ENCODE results near the gene JAKMIP1. TPM values are rescaled to one million over a fixed set of nuclear protein-coding genes. Genes with fewer than 3 reads are reported as not detected.

Gene JAKMIP1
- total and polyA plus RNA-seq, 2 donors (not counting 1 experiment from before 2014, with no cell fraction given), result 0.49 to 1.0 TPM

- Histone ChIP-seq H3K4me3 (ENCODE audit: control extremely low read depth in 1 of 5, extremely low read depth in 1 of 5, insufficient read depth in 1 of 5, low read depth in 2 of 5, low read length in 4 of 5) (no peak overlapping the region), H3K27ac (ENCODE audit: low read length in 2 of 2) (no peak overlapping the region), H3K9me3 (ENCODE audit: control extremely low read depth in 1 of 3, control insufficient read depth in 2 of 3, insufficient read depth in 1 of 3, low read length in 2 of 3) (peaks cover 0 to 26% (median 0%) of the 10 kb centered on the region in 3 donors), H4K20me1 (ENCODE audit: control insufficient read depth, insufficient read depth, low read length, poor library complexity, severe bottlenecking) (no peaks in the 10 kb centered on the region), H3K79me2 (ENCODE audit: control insufficient read depth, insufficient read depth, low read length) (no peaks in the 10 kb centered on the region), H3K36me3 (replicated peaks in 1 of 2; ENCODE audit: control extremely low read depth in 1 of 2, control insufficient read depth in 1 of 2, extremely low read depth in 1 of 2, insufficient read depth in 2 of 2, low read length in 1 of 2) (no peaks in the 10 kb centered on the region), H3K4me2 (replicated peaks; ENCODE audit: low read depth, low read length, poor library complexity, severe bottlenecking) (no peak overlapping the region), H3K4me1 (ENCODE audit: control insufficient read depth in 2 of 2, insufficient read depth in 2 of 2, low read length in 2 of 2) (no peaks in the 10 kb centered on the region), H3K27me3 (replicated peaks in 1 of 4; ENCODE audit: control extremely low read depth in 1 of 4, control insufficient read depth in 3 of 4, insufficient read depth in 4 of 4, low read length in 3 of 4) (no peaks in the 10 kb centered on the region), H3K9ac (ENCODE audit: low read length) (no peak overlapping the region), H2AFZ (ENCODE audit: insufficient read depth, low read depth, low read length, poor library complexity, severe bottlenecking) (no peak overlapping the region)
- WGBS (ENCODE audit: insufficient coverage), result 93% methylated on average over 7 of the region's 8 CpGs
- ChIA-PET POLR2A (no interaction called here), CTCF (no interaction called here)
- no peaks in the 10 kb centered on the region for H3K4me1 Mint-ChIP-seq
- H3K27me3 Mint-ChIP-seq, result peaks cover 5% of the 10 kb centered on the region
- intact Hi-C loops (cut with micrococcal nuclease), result no loop called here
- ATAC-seq (ENCODE audit: low read depth) (no peak), DNase-seq (no peak)
- no peak overlapping the region for H3K4me3 Mint-ChIP-seq
- peaks cover 2% of the 10 kb centered on the region for H3K9me3 Mint-ChIP-seq (ENCODE audit: insufficient read depth)
- no peak overlapping the region for H3K27ac Mint-ChIP-seq
- TF ChIP-seq CTCF (IDR thresholded peaks at IDR 0.05) (no peak), EZH2 (IDR thresholded peaks at IDR 0.05; ENCODE audit: borderline replicate concordance, insufficient read depth, low read depth, low read length, poor library complexity, severe bottlenecking) (no peak)
Measured at GRCh38 chr4:6188687-6189305, 11.6 kb downstream of the JAKMIP1 start.

- H3K36me3 ChIP-seq (replicated peaks in 1 of 2; ENCODE audit: control extremely low read depth in 1 of 2, control insufficient read depth in 1 of 2, extremely low read depth in 1 of 2, insufficient read depth in 2 of 2, low read length in 1 of 2), result no peaks in the 10 kb centered on the region
- H3K27me3 ChIP-seq (replicated peaks in 1 of 4; ENCODE audit: control extremely low read depth in 1 of 4, control insufficient read depth in 3 of 4, insufficient read depth in 4 of 4, low read length in 3 of 4), result no peaks in the 10 kb centered on the region
- no peak overlapping the region for H3K4me3 Mint-ChIP-seq
- H3K79me2 ChIP-seq (ENCODE audit: control insufficient read depth, insufficient read depth, low read length), result no peaks in the 10 kb centered on the region
- no peak overlapping the region for H2AFZ ChIP-seq (ENCODE audit: insufficient read depth, low read depth, low read length, poor library complexity, severe bottlenecking)
- ChIA-PET CTCF (no interaction called here), POLR2A (no interaction called here)
- H3K9ac ChIP-seq (ENCODE audit: low read length), result no peak overlapping the region
- H3K4me1 ChIP-seq (ENCODE audit: control insufficient read depth in 2 of 2, insufficient read depth in 2 of 2, low read length in 2 of 2), result peaks cover 0 to 2% of the 10 kb centered on the region in 2 donors
- no peak overlapping the region for H3K27ac ChIP-seq (ENCODE audit: low read length in 2 of 2)
- no peak for ATAC-seq (ENCODE audit: low read depth)
- no peak for DNase-seq
- H3K9me3 Mint-ChIP-seq (ENCODE audit: insufficient read depth), result peaks cover 10% of the 10 kb centered on the region
- TF ChIP-seq EZH2 (IDR thresholded peaks at IDR 0.05; ENCODE audit: borderline replicate concordance, insufficient read depth, low read depth, low read length, poor library complexity, severe bottlenecking) (no peak), CTCF (IDR thresholded peaks at IDR 0.05) (no peak)
- peaks cover 2% of the 10 kb centered on the region for H3K27me3 Mint-ChIP-seq
- no peak overlapping the region for H3K4me3 ChIP-seq (ENCODE audit: control extremely low read depth in 1 of 5, extremely low read depth in 1 of 5, insufficient read depth in 1 of 5, low read depth in 2 of 5, low read length in 4 of 5)
- intact Hi-C loops (cut with micrococcal nuclease), result no loop called here
- H3K27ac Mint-ChIP-seq, result no peak overlapping the region
- H4K20me1 ChIP-seq (ENCODE audit: control insufficient read depth, insufficient read depth, low read length, poor library complexity, severe bottlenecking), result no peaks in the 10 kb centered on the region
- peaks cover 2% of the 10 kb centered on the region for H3K4me1 Mint-ChIP-seq
- WGBS (ENCODE audit: insufficient coverage), result no CpG with 5 or more reads among the region's 5 CpGs
- H3K9me3 ChIP-seq (ENCODE audit: control extremely low read depth in 1 of 3, control insufficient read depth in 2 of 3, insufficient read depth in 1 of 3, low read length in 2 of 3), result peaks cover 0 to 32% (median 5%) of the 10 kb centered on the region in 3 donors
- no peak overlapping the region for H3K4me2 ChIP-seq (replicated peaks; ENCODE audit: low read depth, low read length, poor library complexity, severe bottlenecking)
Measured at GRCh38 chr4:6184169-6184568, 16.2 kb downstream of the JAKMIP1 start.
